Endothelial cell of umbilical vein (primary cell): ENCODE results near the gene ZFX. TPM values are rescaled to one million over a fixed set of nuclear protein-coding genes. Genes with fewer than 3 reads are reported as not detected.

Experiments used
- BruUV-seq: library from RNA; stranded (reverse); fragments of 400-500 nt; replicated peaks from 2 replicates; lab custom pipeline; 2021; lab: Mats Ljungman, UMichigan
- CTCF ChIA-PET: fragments of 300-600, 350-600 bp; sonication (Branson Sonifier 250); formaldehyde crosslinking; loops from one replicate; lab custom pipeline; 2021; ENCODE audit warnings: antibody characterized with exemption, inconsistent platforms; lab: Charles Lee
- POLR2A ChIA-PET: fragments of 300-600, 350-600 bp; sonication (Branson Sonifier 250); formaldehyde crosslinking; loops from one replicate; lab custom pipeline; 2021; ENCODE audit warnings: antibody characterized with exemption, inconsistent platforms; lab: Charles Lee
- DNase-seq: peaks from one replicate; pipeline ENCODE4 v3.0.0-alpha.2; 2011; ENCODE audit warnings: low read depth, low spot score
- FAIRE-seq: peaks from 2 replicates; lab custom pipeline; 2011; peaks lifted over from hg19 to GRCh38; lab: Jason Lieb, UNC
- H2AFZ ChIP-seq: 2 replicates; pipeline ENCODE4 v1.6.0; 2012; ENCODE audit warnings: low read depth, low read length, control low read depth, inconsistent platforms
- H3K27ac ChIP-seq: 2 replicates; pipeline ENCODE4 v1.5.1; 2011; ENCODE audit warnings: low read depth, mild to moderate bottlenecking, control low read depth, low read length, moderate library complexity; ENCODE audit not compliant: insufficient read depth
- H3K27me3 ChIP-seq, 2 experiments: 2 replicates each; pipeline versions ENCODE4 v1.6.0 to v1.6.1; 2011; ENCODE audit warnings: low read length in 2 of 2, mixed read lengths in 1 of 2; ENCODE audit not compliant: control insufficient read depth in 2 of 2, insufficient read depth in 2 of 2
- H3K36me3 ChIP-seq, 2 experiments: 2 replicates in 1 of 2; 3 replicates in 1 of 2; pipeline ENCODE4 v1.5.1; 2011; ENCODE audit warnings: low read length in 2 of 2, mild to moderate bottlenecking in 1 of 2, moderate library complexity in 1 of 2; ENCODE audit not compliant: control insufficient read depth in 2 of 2, insufficient read depth in 2 of 2; ENCODE audit errors: extremely low read depth in 1 of 2
- H3K4me1 ChIP-seq: 3 replicates; pipeline ENCODE4 v1.5.1; 2011; ENCODE audit warnings: mild to moderate bottlenecking, low read length; ENCODE audit not compliant: control insufficient read depth, insufficient read depth; ENCODE audit errors: extremely low read depth
- H3K4me2 ChIP-seq: 2 replicates; pipeline ENCODE4 v1.6.1; 2011; ENCODE audit warnings: low read length, control low read depth, mixed read lengths; ENCODE audit not compliant: insufficient read depth
- H3K4me3 ChIP-seq, 3 experiments: fragments of 200-600 bp in 1 of 3; sonication (generic), shearing (Covaris generic) in 1 of 3; replicated peaks in 1 of 3; 2 replicates each; pipeline ENCODE4 v1.5.1; 2011 to 2016; ENCODE audit warnings: control low read depth in 3 of 3, low read length in 3 of 3, mild to moderate bottlenecking in 2 of 3, inconsistent platforms in 1 of 3, low read depth in 1 of 3, moderate library complexity in 1 of 3; ENCODE audit not compliant: insufficient read depth in 1 of 3
- H3K79me2 ChIP-seq: 2 replicates; pipeline ENCODE4 v1.6.0; 2012; ENCODE audit warnings: low read length, inconsistent platforms; ENCODE audit not compliant: control insufficient read depth, insufficient read depth
- H3K9ac ChIP-seq: replicated peaks from 2 replicates; pipeline ENCODE3; 2011; ENCODE audit warnings: low read length, control low read depth; ENCODE audit not compliant: insufficient read depth; ENCODE audit errors: extremely low read depth
- H3K9me1 ChIP-seq: replicated peaks from 3 replicates; pipeline ENCODE4 v1.6.0; 2011; ENCODE audit warnings: mild to moderate bottlenecking, low read length; ENCODE audit not compliant: control insufficient read depth, insufficient read depth; ENCODE audit errors: extremely low read depth
- H3K9me3 ChIP-seq: replicated peaks from 2 replicates; pipeline ENCODE4 v1.5.1; 2012; ENCODE audit warnings: low read length, inconsistent platforms; ENCODE audit not compliant: control insufficient read depth, insufficient read depth
- H4K20me1 ChIP-seq: replicated peaks from 2 replicates; pipeline ENCODE3; 2011; ENCODE audit warnings: mild to moderate bottlenecking, low read length; ENCODE audit not compliant: control insufficient read depth, insufficient read depth; ENCODE audit errors: extremely low read depth
- GATA2 ChIP-seq: IDR thresholded peaks from 2 replicates; pipeline ENCODE4 v1.7.0; 2011; ENCODE audit warnings: low read depth, mild to moderate bottlenecking, moderate library complexity, mixed read lengths, low read length; ENCODE audit not compliant: insufficient read length, insufficient read depth
- POLR2A ChIP-seq: IDR thresholded peaks from 2 replicates; pipeline ENCODE4 v1.6.1; 2012; ENCODE audit warnings: low read depth, mild to moderate bottlenecking, control low read depth, low read length
- dilution Hi-C: fragments of 300-500 bp; cut with MboI; formaldehyde crosslinking; loops from one replicate; pipeline ENCODE4 v1.15.0; 2019; ENCODE audit warnings: low sequenced_read_pairs; ENCODE audit not compliant: extremely low pct_ligation_motif_present
- intact Hi-C: fragments of 100-400 bp; cut with micrococcal nuclease; formaldehyde crosslinking; loops from one replicate; pipeline ENCODE4 v1.10.0; 2022
- polyA plus RNA-seq, 4 experiments: library from polyadenylated mRNA; depleted of rRNA in 3 of 4; stranded (reverse) in 3 of 4; unstranded in 1 of 4; fragments of >200 nt; gene quantifications; 2 replicates each; pipeline versions ENCODE4 v1.2.1 to v1.2.3, GENCODE V29; 2011 to 2012; ENCODE audit warnings: missing spikeins in 1 of 4
- total RNA-seq: library from RNA; stranded (reverse); gene quantifications from 2 replicates; pipeline ENCODE4 v1.2.3, GENCODE V29; 2021

The ZFX gene
- total and polyA plus RNA-seq, 2 donors (not counting 3 experiments of a cell fraction or from before 2014, with no cell fraction given), result 11.4 to 34.1 TPM

- Histone ChIP-seq H3K4me1 (peaks cover 30% of the 10 kb centered on the region), H3K27me3 (no peaks in the 10 kb centered on the region), H2AFZ (no peak overlapping the region), H3K9me1 (no peaks in the 10 kb centered on the region), H3K79me2 (peaks cover 79% of the 10 kb centered on the region), H3K9me3 (no peaks in the 10 kb centered on the region), H4K20me1 (peaks cover 4% of the 10 kb centered on the region), H3K4me2 (peak overlapping the region; percentile 72), H3K36me3 (no peaks in the 10 kb centered on the region), H3K4me3 (no peak overlapping the region), H3K27ac (no peak overlapping the region), H3K9ac (no peak overlapping the region)
- intact Hi-C loops (loop anchor here (10.0 kb wide), 1 partner anchor 248 kb away; the partner anchor contains the start of genes APOO and CXorf58), dilution Hi-C loops (no loop called here)
- FAIRE-seq (no peak), DNase-seq (peak; percentile 6)
- ChIA-PET CTCF (no interaction called here), POLR2A (no interaction called here)
- BruUV-seq, result no TSS peak
- TF ChIP-seq POLR2A (no peak), GATA2 (peak; percentile 50)
Measured at GRCh38 chrX:24153178-24153795, 3.8 kb downstream of the ZFX start.

- H4K20me1 ChIP-seq, result peaks cover 4% of the 10 kb centered on the region
- no TSS peak for BruUV-seq
- H3K36me3 ChIP-seq, result no peaks in the 10 kb centered on the region
- DNase-seq, result peak; percentile 78
- H3K4me1 ChIP-seq, result peaks cover 25% of the 10 kb centered on the region
- intact Hi-C loops, result loop anchor here (10.0 kb wide), 1 partner anchor 249 kb away; the partner anchor contains the start of genes APOO and CXorf58
- TF ChIP-seq POLR2A (no peak), GATA2 (peak; percentile 75)
- H3K4me2 ChIP-seq, result peak overlapping the region; percentile 72
- no peak overlapping the region for H2AFZ ChIP-seq
- dilution Hi-C loops, result no loop called here
- H3K27me3 ChIP-seq, result no peaks in the 10 kb centered on the region
- no peak overlapping the region for H3K27ac ChIP-seq
- ChIA-PET POLR2A (no interaction called here), CTCF (no interaction called here)
- no peak overlapping the region for H3K9ac ChIP-seq
- peaks cover 84% of the 10 kb centered on the region for H3K79me2 ChIP-seq
- no peaks in the 10 kb centered on the region for H3K9me1 ChIP-seq
- no peak overlapping the region for H3K4me3 ChIP-seq
- FAIRE-seq, result no peak
- no peaks in the 10 kb centered on the region for H3K9me3 ChIP-seq
Measured at GRCh38 chrX:24153796-24154189, 4.3 kb downstream of the ZFX start.
